GM18951 (cell line): ENCODE measurements around the gene GSK3A.

Source experiments
- POLR2A ChIP-seq: IDR thresholded peaks from 4 replicates; pipeline ENCODE4 v1.6.1; 2011; ENCODE audit warnings: mild to moderate bottlenecking; ENCODE audit not compliant: insufficient read length, insufficient read depth; ENCODE audit errors: extremely low read depth
- in situ Hi-C: fragments of 300-500 bp; cut with MboI; formaldehyde crosslinking; loops from one replicate; pipeline ENCODE4 v1.12.0; 2022; ENCODE audit warnings: low sequenced_read_pairs, mixed read lengths, inconsistent platforms; ENCODE audit not compliant: unreplicated experiment

Gene GSK3A

DNA sequence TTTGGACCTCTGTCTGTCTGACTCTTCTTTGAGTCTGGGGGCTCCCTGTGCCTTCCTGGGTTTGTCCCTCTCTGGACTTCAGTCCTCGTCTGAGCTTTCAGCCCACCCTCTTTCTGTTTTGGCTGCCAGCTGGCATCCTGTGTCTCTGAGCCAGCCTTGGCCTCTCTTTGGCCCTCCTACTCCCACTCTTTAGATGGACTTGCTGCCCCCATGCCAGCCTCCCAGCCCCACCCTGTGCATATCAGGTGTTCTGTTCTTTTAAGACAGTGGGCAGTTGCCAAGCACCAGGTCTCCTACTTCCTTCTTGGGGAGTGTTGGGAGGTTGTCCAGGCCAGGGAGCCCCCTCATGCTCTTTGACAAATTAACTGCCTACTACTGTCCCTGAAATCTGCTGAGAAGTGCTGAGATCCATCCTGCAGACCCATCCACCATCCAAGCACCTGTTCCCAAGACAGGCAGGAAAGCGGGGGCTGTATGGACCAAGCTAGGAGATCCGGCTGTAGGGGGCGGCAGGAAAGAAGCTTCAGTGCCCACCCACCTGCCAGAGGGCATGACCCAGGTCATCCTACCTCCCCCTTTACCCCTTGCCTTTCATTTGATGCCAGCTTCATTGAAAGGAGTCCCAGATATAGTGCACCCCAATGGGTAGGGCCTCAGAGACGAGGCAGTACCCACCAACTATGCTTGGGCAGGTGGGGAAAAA lies 36.2 kb upstream of the GSK3A start:
- no peak for TF ChIP-seq POLR2A
- in situ Hi-C loops, result loop anchor here (25.0 kb wide), 1 partner anchor 166 kb away; no protein-coding TSS in a partner anchor

DNA sequence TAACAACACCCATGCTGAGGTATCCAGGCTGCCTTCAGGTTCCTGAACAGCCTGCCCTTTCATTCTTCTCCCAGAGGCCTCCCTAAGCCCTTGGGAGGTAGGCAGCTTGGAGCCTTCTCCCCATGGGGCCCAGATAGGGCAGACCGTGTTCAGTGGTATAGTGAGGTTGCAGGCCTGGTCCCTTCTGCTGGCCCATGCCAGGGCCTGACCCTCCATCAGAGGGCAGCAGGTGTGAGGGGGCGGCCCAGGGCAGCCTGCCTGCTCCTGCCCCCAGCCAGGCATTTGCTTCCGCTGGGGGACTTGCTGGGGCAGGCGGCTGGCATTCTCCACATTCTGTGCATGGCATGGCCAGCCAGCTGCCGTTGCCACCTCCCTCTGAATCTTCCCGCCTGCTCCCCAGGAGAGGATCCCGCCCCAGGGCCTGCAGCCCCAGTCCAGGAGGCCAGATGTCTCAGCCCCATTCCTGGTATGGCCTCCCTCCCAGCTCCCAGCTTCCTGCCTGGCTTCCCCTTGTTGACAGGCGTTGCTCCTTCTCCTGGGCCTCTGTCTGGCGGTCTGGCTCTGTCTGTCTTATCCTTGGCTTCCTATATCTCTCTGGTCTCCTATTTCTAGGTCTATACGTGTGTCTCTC lies 35.5 kb upstream of the GSK3A start:
- in situ Hi-C loops, result loop anchor here (25.0 kb wide), 1 partner anchor 166 kb away; no protein-coding TSS in a partner anchor
- no peak for TF ChIP-seq POLR2A

DNA sequence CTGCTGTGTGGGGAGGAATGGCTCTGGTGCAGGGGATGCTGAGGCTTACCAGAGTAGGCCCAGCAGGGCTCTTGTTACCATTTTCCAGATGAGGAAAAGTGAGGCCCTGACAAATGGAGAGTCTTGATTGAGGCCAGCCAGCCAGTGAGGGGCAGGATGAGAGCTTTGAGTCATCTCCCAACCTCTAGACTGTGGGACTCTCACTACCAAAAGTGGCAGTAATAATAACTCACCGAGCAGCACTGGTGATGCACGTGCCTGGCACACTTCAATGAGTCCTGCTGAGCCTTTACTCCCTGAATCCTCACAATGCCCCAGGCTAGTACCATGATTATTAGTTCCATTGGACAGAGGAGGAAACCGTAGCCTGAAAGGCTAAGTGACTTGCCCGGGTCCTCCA lies 34.4 kb upstream of the GSK3A start:
- no peak for TF ChIP-seq POLR2A
- in situ Hi-C loops, result loop anchor here (25.0 kb wide), 1 partner anchor 165 kb away; no protein-coding TSS in a partner anchor

DNA sequence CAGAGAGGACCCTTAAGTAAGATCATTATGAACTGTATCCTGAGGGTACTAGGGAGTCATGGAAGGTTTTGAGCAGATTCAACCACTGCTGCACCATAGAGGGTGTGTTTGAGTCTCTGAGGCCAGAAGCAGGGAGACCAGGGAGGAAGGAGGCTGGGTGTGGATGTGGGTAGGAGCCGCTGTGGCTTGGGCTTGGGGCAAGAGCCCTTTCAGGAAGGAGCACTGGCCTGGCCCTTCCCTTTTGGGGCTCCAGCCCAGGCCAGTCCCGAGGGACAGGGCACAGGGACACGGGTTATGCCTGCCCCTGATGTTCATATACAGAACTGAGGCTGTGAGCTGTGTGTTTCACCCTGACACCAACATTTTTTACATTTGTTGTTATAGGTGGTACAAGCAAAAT lies 33.9 kb upstream of the GSK3A start:
- TF ChIP-seq POLR2A, result no peak
- in situ Hi-C loops, result loop anchor here (25.0 kb wide), 1 partner anchor 164 kb away; no protein-coding TSS in a partner anchor

DNA sequence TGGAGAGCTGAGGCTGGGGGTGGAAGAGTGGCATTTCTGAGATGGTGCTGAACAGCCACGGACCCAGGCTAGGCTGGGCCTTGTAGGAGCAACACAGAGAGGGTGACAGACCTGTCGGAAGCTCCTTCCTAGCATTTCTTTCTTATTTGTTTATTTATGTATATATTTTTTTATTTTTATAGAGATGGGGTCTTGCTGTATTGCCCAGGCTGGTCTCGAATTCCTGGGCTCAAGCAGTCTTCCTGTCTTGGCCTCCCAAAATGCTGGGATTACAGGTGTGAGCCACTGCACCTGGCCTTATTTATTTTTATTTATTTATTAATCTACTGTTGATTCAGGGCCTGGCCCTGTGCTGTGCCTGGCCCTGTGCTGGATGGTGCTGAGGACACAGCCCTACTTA lies 33.1 kb upstream of the GSK3A start:
- in situ Hi-C loops, result loop anchor here (25.0 kb wide), 1 partner anchor 163 kb away; no protein-coding TSS in a partner anchor
- TF ChIP-seq POLR2A, result no peak

DNA sequence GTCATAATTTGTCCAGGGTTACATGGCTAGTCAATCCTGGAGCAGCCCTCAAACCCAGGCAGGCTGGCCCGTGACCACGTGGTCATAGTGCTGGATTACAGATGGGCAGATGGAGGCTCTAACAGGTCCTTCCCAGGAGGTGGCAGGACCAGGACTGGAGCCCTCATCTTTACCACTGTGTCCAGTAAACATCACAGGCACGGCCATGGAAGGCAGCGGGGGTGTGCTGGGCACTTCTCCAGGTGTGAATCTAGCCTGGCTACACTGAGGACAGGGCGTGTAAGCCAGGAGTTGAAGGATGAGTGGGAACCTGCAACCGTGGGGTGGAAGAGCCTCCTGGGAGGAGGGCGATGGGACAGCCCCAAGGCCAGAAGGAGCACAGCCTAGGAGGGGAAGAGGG lies 32.7 kb upstream of the GSK3A start:
- no peak for TF ChIP-seq POLR2A
- in situ Hi-C loops, result loop anchor here (25.0 kb wide), 1 partner anchor 163 kb away; no protein-coding TSS in a partner anchor

DNA sequence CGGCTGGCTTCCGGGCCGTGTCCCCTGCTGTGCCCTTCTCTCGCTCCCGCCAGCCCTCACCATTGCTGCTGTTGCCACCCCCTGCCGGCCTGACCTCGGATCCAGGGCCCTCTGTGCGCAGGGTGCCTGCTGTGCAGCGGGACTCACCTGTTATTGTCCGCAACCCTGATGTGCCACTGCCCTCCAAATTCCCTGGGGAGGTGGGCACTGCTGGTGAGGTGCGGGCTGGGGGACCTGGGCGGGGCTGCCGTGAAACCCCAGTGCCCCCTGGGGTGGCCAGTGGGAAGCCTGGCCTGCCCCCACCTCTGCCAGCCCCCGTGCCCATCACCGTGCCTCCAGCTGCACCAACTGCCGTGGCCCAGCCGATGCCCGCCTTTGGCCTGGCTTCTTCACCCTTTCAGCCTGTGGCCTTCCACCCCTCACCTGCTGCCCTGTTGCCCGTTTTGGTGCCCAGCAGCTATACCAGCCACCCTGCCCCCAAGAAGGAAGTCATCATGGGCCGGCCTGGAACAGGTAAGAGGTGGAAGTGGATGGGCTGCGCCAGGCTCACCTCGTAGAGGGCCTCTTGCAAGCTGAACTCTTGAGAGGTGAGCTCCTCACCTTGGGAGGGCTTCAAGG lies 31.8 kb upstream of the GSK3A start:
- in situ Hi-C loops, result no loop called here
- no peak for TF ChIP-seq POLR2A

DNA sequence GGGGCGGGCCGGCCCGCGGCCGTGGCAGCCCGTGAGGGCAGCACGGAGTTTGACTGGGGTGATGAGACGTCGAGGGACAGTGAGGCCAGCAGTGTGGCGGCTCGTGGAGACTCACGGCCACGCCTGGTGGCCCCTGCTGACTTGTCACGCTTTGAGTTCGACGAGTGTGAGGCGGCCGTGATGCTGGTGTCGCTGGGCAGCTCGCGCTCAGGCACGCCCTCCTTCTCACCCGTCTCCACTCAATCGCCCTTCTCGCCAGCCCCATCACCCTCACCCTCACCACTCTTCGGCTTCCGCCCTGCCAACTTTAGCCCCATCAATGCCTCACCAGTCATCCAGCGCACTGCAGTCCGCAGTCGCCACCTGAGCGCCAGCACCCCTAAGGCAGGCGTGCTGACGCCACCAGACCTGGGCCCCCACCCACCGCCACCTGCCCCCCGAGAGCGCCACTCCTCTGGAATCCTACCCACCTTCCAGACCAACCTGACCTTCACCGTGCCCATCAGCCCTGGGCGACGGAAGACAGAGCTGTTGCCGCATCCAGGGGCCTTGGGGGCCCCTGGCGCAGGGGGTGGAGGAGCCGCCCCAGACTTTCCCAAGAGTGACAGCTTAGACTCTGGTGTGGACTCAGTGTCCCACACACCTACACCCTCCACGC lies 31.1 kb upstream of the GSK3A start:
- in situ Hi-C loops, result no loop called here

DNA sequence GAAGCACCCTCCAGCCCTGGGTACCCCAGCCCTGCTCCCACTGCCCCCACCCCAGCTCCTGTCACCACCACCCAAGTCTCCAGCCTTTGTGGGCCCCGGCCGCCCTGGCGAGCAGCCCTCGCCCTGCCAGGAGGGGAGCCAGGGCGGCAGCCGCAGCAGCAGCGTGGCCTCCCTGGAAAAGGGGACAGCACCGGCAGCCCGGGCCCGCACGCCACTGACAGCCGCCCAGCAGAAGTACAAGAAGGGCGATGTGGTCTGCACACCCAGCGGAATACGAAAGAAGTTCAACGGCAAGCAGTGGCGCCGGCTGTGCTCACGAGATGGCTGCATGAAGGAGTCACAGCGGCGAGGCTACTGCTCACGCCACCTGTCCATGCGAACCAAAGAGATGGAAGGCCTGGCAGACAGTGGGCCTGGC lies 30.6 kb upstream of the GSK3A start:
- in situ Hi-C loops, result no loop called here
- no peak for TF ChIP-seq POLR2A

More for the DNA sequence above, 31.1 kb upstream of the GSK3A start:
- no peak for TF ChIP-seq POLR2A

DNA sequence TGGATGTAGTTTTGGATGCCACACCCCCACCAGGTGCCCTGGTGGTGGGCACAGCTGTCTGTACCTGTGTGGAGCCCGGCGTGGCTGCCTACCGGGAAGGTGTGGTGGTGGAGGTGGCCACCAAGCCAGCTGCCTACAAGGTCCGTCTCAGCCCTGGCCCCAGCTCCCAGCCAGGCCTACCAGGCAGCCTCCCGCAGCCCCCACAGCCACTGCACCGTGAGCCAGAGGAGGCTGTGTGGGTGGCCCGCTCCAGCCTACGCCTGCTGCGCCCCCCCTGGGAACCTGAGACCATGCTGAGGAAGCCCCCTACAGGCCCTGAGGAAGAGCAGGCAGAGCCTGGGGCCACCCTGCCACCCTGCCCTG lies 30.1 kb upstream of the GSK3A start:
- no peak for TF ChIP-seq POLR2A

DNA sequence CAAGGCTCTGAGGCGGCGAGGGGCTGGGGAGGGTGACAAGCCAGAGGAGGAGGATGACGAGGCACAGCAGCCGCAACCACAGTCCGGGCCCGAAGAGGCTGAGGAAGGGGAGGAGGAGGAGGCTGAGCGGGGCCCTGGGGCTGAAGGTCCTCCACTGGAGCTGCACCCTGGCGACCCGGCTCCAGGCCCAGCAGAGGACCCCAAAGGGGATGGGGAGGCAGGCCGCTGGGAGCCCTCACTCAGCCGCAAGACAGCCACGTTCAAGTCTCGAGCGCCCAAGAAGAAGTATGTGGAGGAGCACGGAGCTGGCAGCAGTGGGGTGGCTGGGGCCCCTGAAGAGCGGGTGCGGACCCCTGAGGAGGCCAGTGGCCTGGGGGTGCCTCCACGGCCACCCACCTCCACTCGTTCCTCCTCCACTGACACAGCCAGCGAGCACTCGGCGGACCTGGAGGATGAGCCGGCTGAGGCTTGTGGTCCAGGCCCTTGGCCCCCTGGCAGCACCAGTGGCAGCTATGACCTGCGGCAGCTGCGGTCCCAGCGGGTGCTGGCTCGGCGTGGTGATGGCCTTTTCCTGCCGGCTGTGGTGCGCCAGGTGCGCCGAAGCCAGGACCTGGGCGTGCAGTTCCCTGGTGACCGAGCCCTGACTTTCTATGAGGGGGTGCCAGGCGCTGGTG lies 29.6 kb upstream of the GSK3A start:
- in situ Hi-C loops, result no loop called here
- no peak for TF ChIP-seq POLR2A

More for the DNA sequence above, 30.1 kb upstream of the GSK3A start:
- in situ Hi-C loops, result no loop called here

DNA sequence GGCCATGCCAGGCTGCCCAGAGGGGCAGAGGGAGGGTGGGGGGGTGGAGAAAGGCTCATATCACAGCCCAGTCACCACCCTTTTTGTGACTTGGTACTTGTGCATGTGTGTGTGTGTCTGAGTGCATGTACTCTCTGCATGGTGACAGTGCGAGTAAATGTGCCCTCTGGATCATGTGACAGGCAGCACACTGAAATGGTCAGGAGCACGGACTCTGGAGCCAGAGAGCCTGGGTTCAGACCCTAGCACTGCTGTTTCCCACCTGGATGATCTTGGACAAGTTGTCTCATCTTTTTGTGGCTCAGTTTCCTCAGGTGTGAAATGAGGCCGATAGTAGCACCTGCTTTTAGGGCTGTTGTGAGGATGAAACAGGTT lies 28.6 kb upstream of the GSK3A start:
- TF ChIP-seq POLR2A, result no peak
- in situ Hi-C loops, result no loop called here

DNA sequence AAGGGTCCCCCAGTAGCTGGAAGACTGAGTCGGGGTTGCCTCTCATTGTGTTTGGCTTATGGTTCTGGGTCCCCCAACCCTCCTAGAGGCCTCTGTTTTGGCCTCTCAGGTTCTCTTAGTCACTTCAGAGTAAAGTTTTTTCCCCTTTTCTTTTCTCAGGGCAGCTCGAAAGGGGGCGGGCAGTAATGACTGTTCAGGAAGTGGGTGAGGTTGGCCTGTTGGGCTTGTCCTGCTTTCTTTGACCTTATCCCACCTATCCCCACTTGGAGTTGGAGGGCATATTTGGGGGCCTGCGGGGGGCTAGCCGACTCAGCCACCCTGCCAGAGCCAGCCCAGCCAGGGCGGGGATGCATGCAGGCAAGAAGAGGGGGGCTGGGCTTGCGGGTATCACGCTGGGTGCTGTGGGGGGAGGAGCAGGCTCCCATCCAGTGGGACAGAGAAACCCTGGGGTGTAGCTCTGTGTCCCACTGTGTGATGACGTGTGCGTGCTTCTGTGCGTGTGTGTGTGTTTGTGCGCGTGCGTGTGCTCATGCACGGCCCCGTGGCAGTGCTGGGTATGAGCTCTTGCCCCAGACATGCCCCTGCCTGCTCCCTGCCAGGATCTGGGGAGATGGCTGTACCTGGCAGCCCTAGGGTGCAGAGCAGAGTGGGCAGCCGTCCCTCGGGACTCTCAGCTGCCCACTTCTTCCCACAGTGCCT lies 28.1 kb upstream of the GSK3A start:
- in situ Hi-C loops, result no loop called here
- peak; percentile 55 for TF ChIP-seq POLR2A
